Measurements from ENCODE around the gene ZNF385D.

The ZNF385D gene

GRCh38 chr3:21517184-21517583 is 233.8 kb downstream of the ZNF385D start:
- ChIA-PET CTCF (no interaction called here), POLR2A (no interaction called here)
- no peak for DNase-seq (ENCODE audit: extremely low spot score)
- TF ChIP-seq NFRKB (IDR thresholded peaks at IDR 0.05) (no peak), SP1 (IDR thresholded peaks at IDR 0.05) (no peak), FOXM1 (IDR thresholded peaks at IDR 0.05; ENCODE audit: borderline replicate concordance) (no peak), LEF1 (IDR thresholded peaks at IDR 0.05; ENCODE audit: borderline replicate concordance) (no peak), ARNT (IDR thresholded peaks at IDR 0.05) (no peak), TARDBP (IDR thresholded peaks at IDR 0.05) (no peak), PKNOX1 (IDR thresholded peaks at IDR 0.05) (no peak), ELF4 (IDR thresholded peaks at IDR 0.05) (no peak), FOXA1 (IDR thresholded peaks at IDR 0.05) (no peak), HDGF (IDR thresholded peaks at IDR 0.05; ENCODE audit: borderline replicate concordance) (no peak), BHLHE40 (IDR thresholded peaks at IDR 0.05; ENCODE audit: borderline replicate concordance) (no peak), ZNF384 (IDR thresholded peaks at IDR 0.05) (no peak), L3MBTL2 (conservative IDR thresholded peaks at IDR 0.05) (no peak), SUZ12 (IDR thresholded peaks at IDR 0.05) (no peak), CTBP1 (IDR thresholded peaks at IDR 0.05; ENCODE audit: borderline replicate concordance) (no peak), FOXK2 (IDR thresholded peaks at IDR 0.05) (no peak)

- no peak for DNase-seq (ENCODE audit: extremely low spot score)
- ChIA-PET CTCF (no interaction called here), POLR2A (no interaction called here)
- TF ChIP-seq FOXK2 (IDR thresholded peaks at IDR 0.05) (no peak), FOXM1 (IDR thresholded peaks at IDR 0.05; ENCODE audit: borderline replicate concordance) (no peak), SP1 (IDR thresholded peaks at IDR 0.05) (no peak), L3MBTL2 (conservative IDR thresholded peaks at IDR 0.05) (no peak), PKNOX1 (IDR thresholded peaks at IDR 0.05) (no peak), CTBP1 (IDR thresholded peaks at IDR 0.05; ENCODE audit: borderline replicate concordance) (no peak), FOXA1 (IDR thresholded peaks at IDR 0.05) (no peak), ZNF384 (IDR thresholded peaks at IDR 0.05) (no peak), TARDBP (IDR thresholded peaks at IDR 0.05) (no peak), NFRKB (IDR thresholded peaks at IDR 0.05) (no peak), ARNT (IDR thresholded peaks at IDR 0.05) (no peak), SUZ12 (IDR thresholded peaks at IDR 0.05) (no peak), BHLHE40 (IDR thresholded peaks at IDR 0.05; ENCODE audit: borderline replicate concordance) (no peak), LEF1 (IDR thresholded peaks at IDR 0.05; ENCODE audit: borderline replicate concordance) (no peak), HDGF (IDR thresholded peaks at IDR 0.05; ENCODE audit: borderline replicate concordance) (no peak)
Observed at GRCh38 chr3:21515417-21515816, 235.6 kb downstream of the ZNF385D start.

- TF ChIP-seq CTBP1 (IDR thresholded peaks at IDR 0.05; ENCODE audit: borderline replicate concordance) (no peak), ELF4 (IDR thresholded peaks at IDR 0.05) (no peak), FOXM1 (IDR thresholded peaks at IDR 0.05; ENCODE audit: borderline replicate concordance) (no peak), BHLHE40 (IDR thresholded peaks at IDR 0.05; ENCODE audit: borderline replicate concordance) (no peak), FOXK2 (IDR thresholded peaks at IDR 0.05) (no peak), PKNOX1 (IDR thresholded peaks at IDR 0.05) (no peak), HDGF (IDR thresholded peaks at IDR 0.05; ENCODE audit: borderline replicate concordance) (no peak), FOXA1 (IDR thresholded peaks at IDR 0.05) (no peak)
- ChIA-PET CTCF (no interaction called here), POLR2A (no interaction called here)
- DNase-seq (ENCODE audit: extremely low spot score), result no peak
Observed at GRCh38 chr3:21509731-21510470, 241.1 kb downstream of the ZNF385D start.

- CTCF ChIA-PET, result no interaction called here
- POLR2A ChIA-PET, result no interaction called here
- no peak for DNase-seq (ENCODE audit: extremely low spot score)
- TF ChIP-seq FOXK2 (IDR thresholded peaks at IDR 0.05) (no peak), ZNF384 (IDR thresholded peaks at IDR 0.05) (no peak), FOXA1 (IDR thresholded peaks at IDR 0.05) (no peak), TARDBP (IDR thresholded peaks at IDR 0.05) (no peak), PKNOX1 (IDR thresholded peaks at IDR 0.05) (no peak), BHLHE40 (IDR thresholded peaks at IDR 0.05; ENCODE audit: borderline replicate concordance) (no peak)
Observed at GRCh38 chr3:21508246-21508645, 242.8 kb downstream of the ZNF385D start.

GRCh38 chr3:21505711-21506460 is 245.1 kb downstream of the ZNF385D start:
- TF ChIP-seq SP1 (IDR thresholded peaks at IDR 0.05) (no peak), FOXA1 (IDR thresholded peaks at IDR 0.05) (no peak), NFRKB (IDR thresholded peaks at IDR 0.05) (no peak), BHLHE40 (IDR thresholded peaks at IDR 0.05; ENCODE audit: borderline replicate concordance) (no peak), PKNOX1 (IDR thresholded peaks at IDR 0.05) (no peak), HDGF (IDR thresholded peaks at IDR 0.05; ENCODE audit: borderline replicate concordance) (no peak), ELF4 (IDR thresholded peaks at IDR 0.05) (no peak), ZNF384 (IDR thresholded peaks at IDR 0.05) (no peak), FOXM1 (IDR thresholded peaks at IDR 0.05; ENCODE audit: borderline replicate concordance) (no peak)
- DNase-seq (ENCODE audit: extremely low spot score), result no peak
- ChIA-PET CTCF (no interaction called here), POLR2A (no interaction called here)
